OCI-LY3 (cell line): Measurements from ENCODE around the gene TSPYL6.

Experiments
- EZH2phosphoT487 ChIP-seq: fragments of 200-600 bp; shearing (Covaris generic); IDR thresholded peaks from 2 replicates; pipeline ENCODE4 v1.6.1; 2018; ENCODE audit warnings: antibody characterized with exemption, mixed run types, low read depth
- TF ChIP-seq, protein P1 (sequence below): fragments of 200-600, 300-600 bp; sonication (generic); IDR thresholded peaks from 2 replicates; pipeline ENCODE4 v1.5.1; 2014; ENCODE audit warnings: antibody characterized with exemption, low read length, low read depth

GRCh38 chr2:54233832-54234649 is 22.0 kb downstream of the TSPYL6 start:
- TF ChIP-seq, protein P1, sequence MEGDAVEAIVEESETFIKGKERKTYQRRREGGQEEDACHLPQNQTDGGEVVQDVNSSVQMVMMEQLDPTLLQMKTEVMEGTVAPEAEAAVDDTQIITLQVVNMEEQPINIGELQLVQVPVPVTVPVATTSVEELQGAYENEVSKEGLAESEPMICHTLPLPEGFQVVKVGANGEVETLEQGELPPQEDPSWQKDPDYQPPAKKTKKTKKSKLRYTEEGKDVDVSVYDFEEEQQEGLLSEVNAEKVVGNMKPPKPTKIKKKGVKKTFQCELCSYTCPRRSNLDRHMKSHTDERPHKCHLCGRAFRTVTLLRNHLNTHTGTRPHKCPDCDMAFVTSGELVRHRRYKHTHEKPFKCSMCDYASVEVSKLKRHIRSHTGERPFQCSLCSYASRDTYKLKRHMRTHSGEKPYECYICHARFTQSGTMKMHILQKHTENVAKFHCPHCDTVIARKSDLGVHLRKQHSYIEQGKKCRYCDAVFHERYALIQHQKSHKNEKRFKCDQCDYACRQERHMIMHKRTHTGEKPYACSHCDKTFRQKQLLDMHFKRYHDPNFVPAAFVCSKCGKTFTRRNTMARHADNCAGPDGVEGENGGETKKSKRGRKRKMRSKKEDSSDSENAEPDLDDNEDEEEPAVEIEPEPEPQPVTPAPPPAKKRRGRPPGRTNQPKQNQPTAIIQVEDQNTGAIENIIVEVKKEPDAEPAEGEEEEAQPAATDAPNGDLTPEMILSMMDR: no peak
- no peak for TF ChIP-seq EZH2phosphoT487
